D721Med (cell line): Measurements from ENCODE around the gene CRISPLD2.

Experiments
- DNase-seq: peaks from one replicate; pipeline ENCODE4 v3.0.0; 2011; ENCODE audit warnings: low spot score; ENCODE audit not compliant: insufficient read length
- FAIRE-seq: peaks from 2 replicates; lab custom pipeline; 2011; peaks lifted over from hg19 to GRCh38; lab: Jason Lieb, UNC
- TF ChIP-seq, protein P1 (sequence below): IDR thresholded peaks from 2 replicates; pipeline ENCODE4 v1.5.1; 2012; ENCODE audit warnings: mild to moderate bottlenecking, control low read depth; ENCODE audit not compliant: insufficient read depth; ENCODE audit errors: missing control alignments

CRISPLD2 gene

GRCh38 chr16:84844559-84845495, 25.0 kb downstream of the CRISPLD2 start:
- DNase-seq (no peak), FAIRE-seq (no peak)
- TF ChIP-seq, protein P1, sequence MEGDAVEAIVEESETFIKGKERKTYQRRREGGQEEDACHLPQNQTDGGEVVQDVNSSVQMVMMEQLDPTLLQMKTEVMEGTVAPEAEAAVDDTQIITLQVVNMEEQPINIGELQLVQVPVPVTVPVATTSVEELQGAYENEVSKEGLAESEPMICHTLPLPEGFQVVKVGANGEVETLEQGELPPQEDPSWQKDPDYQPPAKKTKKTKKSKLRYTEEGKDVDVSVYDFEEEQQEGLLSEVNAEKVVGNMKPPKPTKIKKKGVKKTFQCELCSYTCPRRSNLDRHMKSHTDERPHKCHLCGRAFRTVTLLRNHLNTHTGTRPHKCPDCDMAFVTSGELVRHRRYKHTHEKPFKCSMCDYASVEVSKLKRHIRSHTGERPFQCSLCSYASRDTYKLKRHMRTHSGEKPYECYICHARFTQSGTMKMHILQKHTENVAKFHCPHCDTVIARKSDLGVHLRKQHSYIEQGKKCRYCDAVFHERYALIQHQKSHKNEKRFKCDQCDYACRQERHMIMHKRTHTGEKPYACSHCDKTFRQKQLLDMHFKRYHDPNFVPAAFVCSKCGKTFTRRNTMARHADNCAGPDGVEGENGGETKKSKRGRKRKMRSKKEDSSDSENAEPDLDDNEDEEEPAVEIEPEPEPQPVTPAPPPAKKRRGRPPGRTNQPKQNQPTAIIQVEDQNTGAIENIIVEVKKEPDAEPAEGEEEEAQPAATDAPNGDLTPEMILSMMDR, result no peak

DNA sequence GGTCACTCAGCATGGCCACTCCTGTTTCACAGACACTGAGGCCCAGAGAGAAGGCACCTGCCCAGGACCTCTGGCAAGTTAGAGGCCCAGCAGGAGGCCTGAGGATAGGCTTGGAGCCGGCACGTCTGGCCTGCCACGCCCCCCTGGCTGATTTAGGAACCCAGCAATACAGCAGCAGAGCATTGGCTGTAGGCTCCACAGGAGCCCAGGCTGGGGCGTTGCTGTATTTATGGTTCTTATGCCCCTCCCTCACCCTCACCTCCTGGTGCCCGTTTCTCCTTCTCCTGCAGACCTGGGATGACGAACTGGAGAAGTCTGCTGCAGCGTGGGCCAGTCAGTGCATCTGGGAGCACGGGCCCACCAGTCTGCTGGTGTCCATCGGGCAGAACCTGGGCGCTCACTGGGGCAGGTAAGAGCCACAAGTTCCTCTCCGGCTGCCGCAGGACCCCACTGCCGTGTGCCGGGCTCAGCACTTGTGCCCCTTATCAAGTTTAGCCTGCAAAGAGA, 25.8 kb downstream of the CRISPLD2 start:
- no peak for DNase-seq
- FAIRE-seq, result no peak
- TF ChIP-seq, protein P1, result no peak

GRCh38 chr16:84847564-84848355, 28.0 kb downstream of the CRISPLD2 start:
- TF ChIP-seq, protein P1, result no peak
- DNase-seq, result no peak
- FAIRE-seq, result no peak

DNA sequence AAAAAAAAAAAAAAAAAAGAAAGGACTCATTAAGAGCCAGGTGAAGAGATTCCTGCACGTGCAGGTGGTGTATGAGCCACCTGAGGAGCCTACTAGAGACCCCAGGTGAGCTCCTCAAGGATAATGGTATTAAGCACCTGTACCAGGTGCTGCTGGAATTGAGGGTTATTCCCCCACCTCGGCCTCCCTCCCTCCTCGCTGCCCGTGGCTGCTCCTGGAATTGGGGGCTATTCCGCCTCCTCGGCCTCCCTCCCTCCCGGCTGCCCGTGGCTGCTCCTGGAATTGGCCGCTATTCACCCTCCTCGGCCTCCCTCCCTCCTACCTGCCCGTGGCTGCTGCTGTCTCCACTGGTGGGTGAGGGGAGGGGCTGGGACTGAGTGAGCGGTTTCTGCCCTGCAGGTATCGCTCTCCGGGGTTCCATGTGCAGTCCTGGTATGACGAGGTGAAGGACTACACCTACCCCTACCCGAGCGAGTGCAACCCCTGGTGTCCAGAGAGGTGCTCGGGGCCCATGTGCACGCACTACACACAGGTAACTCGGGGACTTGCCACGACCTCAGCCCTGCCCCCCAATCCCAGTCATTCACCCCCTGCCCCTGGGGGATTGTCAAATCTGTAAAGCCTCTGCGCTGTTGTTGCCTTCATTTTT, 29.3 kb downstream of the CRISPLD2 start:
- FAIRE-seq, result no peak
- no peak for DNase-seq
- TF ChIP-seq, protein P1, result no peak

- no peak for FAIRE-seq
- TF ChIP-seq, protein P1, result no peak
- DNase-seq, result no peak
Measured at GRCh38 chr16:84849751-84850150, 30.0 kb downstream of the CRISPLD2 start.

DNA sequence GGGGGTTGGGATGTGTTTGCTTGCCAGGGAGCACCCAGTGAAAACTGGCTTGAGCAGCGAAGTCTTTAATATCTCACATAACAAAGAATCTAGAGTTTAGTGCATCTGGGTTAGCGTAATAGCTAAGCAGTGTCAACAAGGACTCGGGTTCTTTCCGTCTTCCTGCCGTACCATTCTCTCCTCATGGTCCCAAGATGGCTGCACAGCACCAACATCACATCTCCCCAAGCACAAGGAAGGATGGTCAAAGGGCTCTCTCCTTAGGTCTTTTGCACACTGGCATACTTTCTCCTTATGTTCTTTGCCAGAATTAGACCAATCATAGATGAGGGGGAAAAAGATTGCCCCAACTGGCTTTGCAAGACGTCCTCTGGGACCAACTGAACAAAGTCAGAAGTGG, 30.9 kb downstream of the CRISPLD2 start:
- FAIRE-seq (no peak), DNase-seq (no peak)
- TF ChIP-seq, protein P1, result no peak
